A673 (cell line): ENCODE data around the gene ST6GALNAC5.

Experiments used
- CTCF ChIP-seq: fragments of 300-800, 200-600 bp; sonication (generic); conservative IDR thresholded peaks from 2 replicates; pipeline ENCODE4 v1.5.1; 2017; ENCODE audit warnings: low read depth, mild to moderate bottlenecking, antibody characterized with exemption, low read length, moderate library complexity, mixed read lengths
- EZH2 ChIP-seq: fragments of 200-600 bp; sonication (generic); IDR thresholded peaks from 2 replicates; pipeline ENCODE4 v1.6.1; 2017; ENCODE audit warnings: borderline replicate concordance, low read depth, mild to moderate bottlenecking, mixed read lengths, antibody characterized with exemption, low read length; ENCODE audit not compliant: poor library complexity, severe bottlenecking

- TF ChIP-seq EZH2 (no peak), CTCF (no peak)
Observed at GRCh38 chr1:76938304-76938703, 71.0 kb downstream of the ST6GALNAC5 start.
